ENCODE data around the gene C16orf89. TPM values are rescaled to one million over a fixed set of nuclear protein-coding genes. Genes with fewer than 3 reads are reported as not detected.
"Not testable (repeated sequence)": the region's sequence is repeated elsewhere in the genome, so short reads cannot be mapped to it uniquely, and the experiment has no call there.

The C16orf89 gene
- total and polyA plus RNA-seq, 10 of the 15 experiments (the other 5 are each of a cell fraction or from before 2014, with no cell fraction given), result not detected

DNA sequence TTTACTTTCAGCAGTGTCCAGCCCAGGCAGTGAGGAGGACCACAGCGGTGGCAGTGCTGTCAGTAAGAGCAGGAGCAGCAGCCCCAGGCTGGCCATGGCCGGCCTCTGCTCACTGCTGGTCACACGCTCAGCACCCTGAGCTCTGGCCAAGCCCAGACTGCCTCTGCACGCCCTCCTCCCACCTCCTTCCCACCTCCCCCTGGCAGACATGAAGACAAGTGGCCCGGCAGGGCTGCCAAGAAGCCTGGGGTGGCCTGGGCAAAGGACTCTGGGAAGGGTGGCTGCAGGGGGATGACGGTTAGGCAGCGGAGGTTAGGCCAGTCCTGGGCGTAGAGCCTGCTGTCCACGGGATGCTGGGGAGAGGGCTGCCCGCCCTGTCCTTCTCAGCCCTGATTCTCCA, at the start of gene C16orf89 (continued):
- no peak for TF ChIP-seq CHD4 (IDR thresholded peaks at IDR 0.05)
- no peak for TF ChIP-seq NR2F1 (conservative IDR thresholded peaks at IDR 0.05)
- TF ChIP-seq SMARCA5 (IDR thresholded peaks at IDR 0.05), result no peak
- TF ChIP-seq CBX3 (IDR thresholded peaks at IDR 0.05; ENCODE audit: borderline replicate concordance, low read depth), result no peak
- no peak for TF ChIP-seq HDAC6 (IDR thresholded peaks at IDR 0.05; ENCODE audit: unreplicated experiment)
- no peak for TF ChIP-seq TARDBP (IDR thresholded peaks at IDR 0.05; ENCODE audit: borderline replicate concordance)

DNA sequence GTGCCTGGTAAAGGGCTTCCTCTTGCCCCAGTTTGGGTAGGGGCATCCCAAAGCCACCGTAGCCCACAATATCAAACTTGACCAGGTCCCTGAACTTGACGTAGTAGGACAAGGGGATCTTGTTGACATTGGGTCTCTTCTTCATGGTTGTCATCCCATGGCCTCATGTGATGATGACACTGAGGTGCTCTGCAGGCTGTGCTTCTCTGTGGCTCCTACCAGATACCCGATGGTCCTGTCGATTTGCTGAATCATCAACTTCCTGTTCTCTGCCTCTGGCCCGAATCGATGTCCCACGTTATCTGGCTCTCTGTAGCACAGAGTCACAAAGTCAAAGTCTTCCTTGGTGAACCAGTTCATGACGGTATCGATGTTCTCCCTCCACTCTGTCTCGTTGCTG, 45.2 kb upstream of the C16orf89 start:
- H3K4me3 ChIP-seq; H3K9ac ChIP-seq (ENCODE audit: control insufficient read depth, insufficient read depth, low read length); ATAC-seq; H2AFZ ChIP-seq (ENCODE audit: control insufficient read depth, low read depth, low read length); RAD21 ChIA-PET (ENCODE audit: unreplicated experiment); H4K20me1 ChIP-seq (ENCODE audit: control insufficient read depth, insufficient read depth); H3K4me1 ChIP-seq (ENCODE audit: control insufficient read depth, insufficient read depth, low read length); H3K9me3 ChIP-seq (replicated peaks; ENCODE audit: control insufficient read depth, insufficient read depth, low read length); H3K27me3 ChIP-seq (replicated peaks in 1 of 2; ENCODE audit: control insufficient read depth in 2 of 2, insufficient read depth in 2 of 2, low read length in 1 of 2); FAIRE-seq; POLR2A ChIA-PET; BruUV-seq (replicated peaks); H3K4me2 ChIP-seq (ENCODE audit: control insufficient read depth, insufficient read depth); SMC1A ChIA-PET (ENCODE audit: uncharacterized antibody, unreplicated experiment); CTCF ChIA-PET; H3K36me3 ChIP-seq (ENCODE audit: control insufficient read depth in 2 of 2, insufficient read depth in 2 of 2, low read length in 1 of 2); DNase-seq (ENCODE audit: low read depth, low spot score); in situ Hi-C loops (cut with MboI); H3K79me2 ChIP-seq (ENCODE audit: control insufficient read depth, insufficient read depth, low read length); H3K27ac ChIP-seq (ENCODE audit: control insufficient read depth, insufficient read depth): not testable (repeated sequence)
- WGBS (ENCODE audit: insufficient coverage, insufficient replicate concordance, low lambda C conversion rate, missing lambda C conversion rate), result 33% methylated on average over 10 of the region's 10 CpGs
- intact Hi-C loops (cut with micrococcal nuclease; ENCODE audit: unreplicated experiment), result loop anchor here (10.0 kb wide), 1 partner anchor 84 kb away; no protein-coding TSS in a partner anchor

DNA sequence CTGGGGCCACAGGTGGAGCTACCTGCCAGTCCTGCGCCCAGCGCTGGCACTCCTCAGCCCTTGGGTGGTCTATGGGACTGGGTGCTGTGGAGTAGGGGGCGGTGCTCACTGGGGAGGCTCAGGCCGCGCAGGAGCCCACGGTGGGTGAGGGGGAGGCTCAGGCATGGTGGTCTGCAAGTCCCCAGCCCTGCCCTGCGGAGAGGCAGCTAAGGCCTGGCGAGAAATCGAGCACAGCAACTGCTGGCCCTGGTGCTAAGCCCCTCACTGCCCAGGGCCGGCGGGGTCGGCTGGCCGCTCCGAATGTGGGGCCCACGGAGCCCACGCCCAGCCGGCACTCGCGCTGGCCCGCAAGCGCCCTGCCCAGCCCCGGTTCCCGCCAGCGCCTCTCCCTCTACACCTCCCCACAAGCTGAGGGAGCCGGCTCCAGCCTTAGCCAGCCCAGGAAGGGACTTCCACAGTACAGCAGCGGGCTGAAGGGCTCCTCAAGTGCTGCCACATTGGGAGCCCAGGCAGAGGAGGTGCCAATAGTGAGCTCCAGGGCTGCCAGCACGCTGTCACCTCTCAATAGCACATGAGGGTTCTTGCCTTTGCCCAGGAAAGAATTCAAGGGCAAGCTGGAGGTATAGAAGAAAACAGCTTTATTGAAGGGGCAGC, 42.9 kb upstream of the C16orf89 start:
- no peak overlapping the region for H3K9ac ChIP-seq (ENCODE audit: control insufficient read depth, insufficient read depth, low read length)
- no peaks in the 10 kb centered on the region for H3K27me3 ChIP-seq (replicated peaks in 1 of 2; ENCODE audit: control insufficient read depth in 2 of 2, insufficient read depth in 2 of 2, low read length in 1 of 2)
- no TSS peak for BruUV-seq (replicated peaks)
- no peak overlapping the region for H3K4me3 ChIP-seq
- H3K4me1 ChIP-seq (ENCODE audit: control insufficient read depth, insufficient read depth, low read length), result no peaks in the 10 kb centered on the region
- POLR2A ChIA-PET, result no interaction called here
- no peak for TF ChIP-seq CBX3 (IDR thresholded peaks at IDR 0.05; ENCODE audit: borderline replicate concordance, low read depth)
- H3K9me3 ChIP-seq (replicated peaks; ENCODE audit: control insufficient read depth, insufficient read depth, low read length), result no peaks in the 10 kb centered on the region
- FAIRE-seq, result no peak
- ATAC-seq, result no peak
- no peaks in the 10 kb centered on the region for H3K36me3 ChIP-seq (ENCODE audit: control insufficient read depth in 2 of 2, insufficient read depth in 2 of 2, low read length in 1 of 2)
- CTCF ChIA-PET, result no interaction called here
- in situ Hi-C loops (cut with MboI) (no loop called here), intact Hi-C loops (cut with micrococcal nuclease; ENCODE audit: unreplicated experiment) (no loop called here)
- no peak overlapping the region for H2AFZ ChIP-seq (ENCODE audit: control insufficient read depth, low read depth, low read length)
- WGBS (ENCODE audit: insufficient coverage, insufficient replicate concordance, low lambda C conversion rate, missing lambda C conversion rate), result 66% methylated on average over 24 of the region's 27 CpGs
- H4K20me1 ChIP-seq (ENCODE audit: control insufficient read depth, insufficient read depth), result no peaks in the 10 kb centered on the region
- SMC1A ChIA-PET (ENCODE audit: uncharacterized antibody, unreplicated experiment), result interaction anchor here (1.4 kb wide), 1 partner anchor 11 kb away, joined by 4 read pairs; the partner anchor contains the start of gene EEF2KMT
- no peak for DNase-seq (ENCODE audit: low read depth, low spot score)
- H3K79me2 ChIP-seq (ENCODE audit: control insufficient read depth, insufficient read depth, low read length), result no peaks in the 10 kb centered on the region
- RAD21 ChIA-PET (ENCODE audit: unreplicated experiment), result no interaction called here
- H3K27ac ChIP-seq (ENCODE audit: control insufficient read depth, insufficient read depth), result no peak overlapping the region
- no peak overlapping the region for H3K4me2 ChIP-seq (ENCODE audit: control insufficient read depth, insufficient read depth)

DNA sequence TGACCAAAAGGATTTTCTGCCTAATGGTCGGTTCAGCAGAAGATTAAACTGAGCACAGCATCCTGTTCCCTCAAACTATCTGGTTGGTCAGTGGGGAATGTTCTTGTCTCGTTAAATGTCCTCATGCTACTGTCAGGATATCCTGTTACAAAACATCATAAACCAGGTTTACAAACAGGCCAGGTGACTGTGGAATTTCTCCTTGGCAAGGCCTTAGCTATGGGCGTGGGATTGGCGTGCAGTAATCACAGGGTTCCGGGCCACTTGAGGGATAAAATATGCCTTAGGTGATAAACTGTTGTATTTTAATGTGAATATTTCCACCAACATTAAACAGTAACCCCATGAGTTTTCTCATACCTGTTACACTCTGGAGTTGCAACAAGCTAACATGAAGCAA, 39.3 kb upstream of the C16orf89 start:
- WGBS (ENCODE audit: insufficient coverage, insufficient replicate concordance, low lambda C conversion rate, missing lambda C conversion rate), result 38% methylated on average over 4 of the region's 5 CpGs
- RAD21 ChIA-PET (ENCODE audit: unreplicated experiment); SMC1A ChIA-PET (ENCODE audit: uncharacterized antibody, unreplicated experiment); H3K9me3 ChIP-seq (replicated peaks; ENCODE audit: control insufficient read depth, insufficient read depth, low read length); H3K36me3 ChIP-seq (ENCODE audit: control insufficient read depth in 2 of 2, insufficient read depth in 2 of 2, low read length in 1 of 2); CTCF ChIA-PET; POLR2A ChIA-PET; H3K9ac ChIP-seq (ENCODE audit: control insufficient read depth, insufficient read depth, low read length); in situ Hi-C loops (cut with MboI); H4K20me1 ChIP-seq (ENCODE audit: control insufficient read depth, insufficient read depth); H3K27ac ChIP-seq (ENCODE audit: control insufficient read depth, insufficient read depth); DNase-seq (ENCODE audit: low read depth, low spot score); H2AFZ ChIP-seq (ENCODE audit: control insufficient read depth, low read depth, low read length); H3K4me2 ChIP-seq (ENCODE audit: control insufficient read depth, insufficient read depth); H3K79me2 ChIP-seq (ENCODE audit: control insufficient read depth, insufficient read depth, low read length); H3K4me3 ChIP-seq; ATAC-seq; H3K4me1 ChIP-seq (ENCODE audit: control insufficient read depth, insufficient read depth, low read length); FAIRE-seq; H3K27me3 ChIP-seq (replicated peaks in 1 of 2; ENCODE audit: control insufficient read depth in 2 of 2, insufficient read depth in 2 of 2, low read length in 1 of 2); intact Hi-C loops (cut with micrococcal nuclease; ENCODE audit: unreplicated experiment); BruUV-seq (replicated peaks): not testable (repeated sequence)

Measured in GM12878 (cell line).